WERI-Rb-1 (cell line): ENCODE measurements around the gene FLT4.

Experiments
- DNase-seq: peaks from one replicate; pipeline ENCODE4 v3.0.0-alpha.2; 2020
- H3K27ac ChIP-seq: fragments of 250-450 bp; sonication (Bioruptor Pico); 2 replicates; pipeline ENCODE4 v1.5.1; 2020; ENCODE audit warnings: mild to moderate bottlenecking, moderate library complexity
- H3K27me3 ChIP-seq: fragments of 250-450 bp; sonication (Bioruptor Pico); 2 replicates; pipeline ENCODE4 v1.5.1; 2021; ENCODE audit warnings: mild to moderate bottlenecking, low read depth, moderate library complexity; ENCODE audit not compliant: insufficient read depth, severe bottlenecking
- H3K36me3 ChIP-seq: fragments of 250-450 bp; sonication (Bioruptor Pico); 2 replicates; pipeline ENCODE4 v1.5.1; 2020; ENCODE audit warnings: mild to moderate bottlenecking, moderate library complexity
- H3K4me3 ChIP-seq: 2 replicates; pipeline ENCODE4 v1.5.1; 2011; ENCODE audit warnings: low read depth, mild to moderate bottlenecking, control low read depth, low read length
- H3K9me3 ChIP-seq: fragments of 250-450 bp; sonication (Bioruptor Pico); 2 replicates; pipeline ENCODE4 v1.5.1; 2021; ENCODE audit warnings: mild to moderate bottlenecking, moderate library complexity; ENCODE audit not compliant: severe bottlenecking
- TF ChIP-seq, protein P1 (sequence below): IDR thresholded peaks from 2 replicates; pipeline ENCODE4 v1.5.1; 2011; ENCODE audit warnings: low read depth, mild to moderate bottlenecking, control low read depth, inconsistent platforms, low read length

The FLT4 gene

GRCh38 chr5:180611140-180611850 is 38.1 kb downstream of the FLT4 start:
- Histone ChIP-seq H3K4me3 (no peak overlapping the region), H3K9me3 (no peaks in the 10 kb centered on the region), H3K27ac (no peak overlapping the region), H3K27me3 (no peaks in the 10 kb centered on the region), H3K36me3 (no peaks in the 10 kb centered on the region)
- TF ChIP-seq, protein P1, sequence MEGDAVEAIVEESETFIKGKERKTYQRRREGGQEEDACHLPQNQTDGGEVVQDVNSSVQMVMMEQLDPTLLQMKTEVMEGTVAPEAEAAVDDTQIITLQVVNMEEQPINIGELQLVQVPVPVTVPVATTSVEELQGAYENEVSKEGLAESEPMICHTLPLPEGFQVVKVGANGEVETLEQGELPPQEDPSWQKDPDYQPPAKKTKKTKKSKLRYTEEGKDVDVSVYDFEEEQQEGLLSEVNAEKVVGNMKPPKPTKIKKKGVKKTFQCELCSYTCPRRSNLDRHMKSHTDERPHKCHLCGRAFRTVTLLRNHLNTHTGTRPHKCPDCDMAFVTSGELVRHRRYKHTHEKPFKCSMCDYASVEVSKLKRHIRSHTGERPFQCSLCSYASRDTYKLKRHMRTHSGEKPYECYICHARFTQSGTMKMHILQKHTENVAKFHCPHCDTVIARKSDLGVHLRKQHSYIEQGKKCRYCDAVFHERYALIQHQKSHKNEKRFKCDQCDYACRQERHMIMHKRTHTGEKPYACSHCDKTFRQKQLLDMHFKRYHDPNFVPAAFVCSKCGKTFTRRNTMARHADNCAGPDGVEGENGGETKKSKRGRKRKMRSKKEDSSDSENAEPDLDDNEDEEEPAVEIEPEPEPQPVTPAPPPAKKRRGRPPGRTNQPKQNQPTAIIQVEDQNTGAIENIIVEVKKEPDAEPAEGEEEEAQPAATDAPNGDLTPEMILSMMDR = 0 out of 2 replicates have a peak, but pooled peaks have one; percentile 16
- no peak for DNase-seq

GRCh38 chr5:180609817-180610550 is 39.4 kb downstream of the FLT4 start:
- Histone ChIP-seq H3K9me3 (no peaks in the 10 kb centered on the region), H3K4me3 (no peak overlapping the region), H3K27me3 (no peaks in the 10 kb centered on the region), H3K27ac (no peak overlapping the region), H3K36me3 (no peaks in the 10 kb centered on the region)
- TF ChIP-seq, protein P1 = no peak
- DNase-seq = no peak

GRCh38 chr5:180609386-180609785 is 40.0 kb downstream of the FLT4 start:
- Histone ChIP-seq H3K36me3 (no peaks in the 10 kb centered on the region), H3K9me3 (no peaks in the 10 kb centered on the region), H3K27me3 (no peaks in the 10 kb centered on the region), H3K27ac (no peak overlapping the region), H3K4me3 (no peak overlapping the region)
- DNase-seq = no peak
- TF ChIP-seq, protein P1 = no peak

DNA sequence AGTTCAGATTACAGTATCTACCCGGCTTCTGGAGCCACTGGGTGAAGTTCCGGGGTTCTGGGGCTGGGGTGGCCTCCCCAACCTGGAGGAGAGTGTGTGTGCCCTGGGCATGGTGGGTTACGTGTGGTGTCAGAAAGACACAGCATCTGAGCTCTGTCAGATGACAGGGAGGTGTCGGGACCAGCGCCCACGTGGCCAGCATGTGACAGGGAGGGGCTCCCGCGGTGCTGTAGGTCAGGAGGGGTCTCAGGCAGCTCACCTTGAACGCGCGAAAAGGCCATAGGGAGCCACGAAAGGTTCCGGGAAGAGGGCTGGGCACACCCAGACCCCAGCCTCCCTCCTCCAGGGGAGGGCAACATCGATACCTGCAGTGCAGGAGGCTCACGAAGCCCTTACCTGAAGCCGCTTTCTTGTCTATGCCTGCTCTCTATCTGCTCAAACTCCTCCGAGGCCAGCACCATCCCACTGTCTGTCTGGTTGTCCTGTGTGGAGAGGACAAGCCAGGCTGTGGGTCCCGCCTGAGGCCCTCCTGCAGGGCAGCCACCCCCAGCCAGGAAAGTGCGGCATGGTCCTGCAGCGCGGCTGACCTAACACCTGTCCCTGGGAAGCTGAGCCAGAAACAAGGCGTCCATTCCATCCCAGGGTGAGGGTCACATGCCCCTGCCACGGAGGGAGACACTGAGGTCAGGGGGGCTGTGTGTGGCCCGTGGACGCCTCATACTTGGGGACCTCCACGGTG is 40.7 kb downstream of the FLT4 start:
- H3K9me3 ChIP-seq = no peaks in the 10 kb centered on the region
- TF ChIP-seq, protein P1 = no peak
- no peak overlapping the region for H3K27ac ChIP-seq
- no peak for DNase-seq
- H3K4me3 ChIP-seq = no peak overlapping the region
- H3K36me3 ChIP-seq = no peaks in the 10 kb centered on the region
- no peaks in the 10 kb centered on the region for H3K27me3 ChIP-seq

DNA sequence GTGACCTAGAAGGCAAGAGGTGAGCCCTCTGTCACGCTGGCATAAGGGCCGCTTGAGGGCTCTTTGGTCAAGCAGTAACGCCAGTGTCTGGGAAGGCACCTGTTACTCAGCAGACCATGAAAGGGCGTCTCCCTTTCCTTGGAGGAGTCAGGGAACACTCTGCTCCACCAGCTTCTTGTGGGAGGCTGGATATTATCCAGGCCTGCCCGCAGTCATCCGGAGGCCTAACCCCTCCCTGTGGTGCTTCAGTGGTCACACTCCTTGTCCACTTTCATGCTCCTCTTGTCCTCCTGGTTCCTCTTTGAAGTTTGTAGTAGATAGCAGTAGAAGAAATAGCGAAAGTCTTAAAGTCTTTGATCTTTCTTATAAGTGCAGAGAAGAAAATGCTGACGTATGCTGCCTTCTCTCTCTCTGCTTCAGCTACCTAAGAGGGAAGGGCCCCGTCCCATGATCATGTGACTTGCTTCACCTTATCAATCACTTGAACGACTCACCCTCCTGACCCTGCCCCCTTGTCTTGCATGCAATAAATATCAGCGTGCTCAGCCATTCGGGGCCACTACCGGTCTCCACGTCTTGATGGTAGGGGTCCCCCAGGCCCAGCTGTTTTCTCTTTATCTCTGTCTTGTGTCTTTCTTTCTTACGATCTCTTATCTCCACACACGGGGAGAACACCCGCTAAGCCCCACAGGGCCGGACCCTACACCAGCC is 41.4 kb downstream of the FLT4 start:
- TF ChIP-seq, protein P1 = no peak
- H3K4me3 ChIP-seq = no peak overlapping the region

More for the DNA sequence above, 41.4 kb downstream of the FLT4 start:
- Histone ChIP-seq H3K27me3 (no peaks in the 10 kb centered on the region), H3K9me3 (no peaks in the 10 kb centered on the region), H3K27ac (no peak overlapping the region), H3K36me3 (no peaks in the 10 kb centered on the region)
- no peak for DNase-seq
